Measurements from ENCODE around the gene SHTN1. TPM values are rescaled to one million over a fixed set of nuclear protein-coding genes. Genes with fewer than 3 reads are reported as not detected.

Gene SHTN1
- total and polyA plus RNA-seq, 2 donors from 2014 or later, result 14.0 to 44.2 TPM

GRCh38 chr10:116893686-116894037, 111.3 kb downstream of the SHTN1 start:
- Histone ChIP-seq H3K36me3 (ENCODE audit: control insufficient read depth in 2 of 3, insufficient read depth in 3 of 3, low read length in 3 of 3) (no peaks in the 10 kb centered on the region), H3K27me3 (ENCODE audit: control insufficient read depth, insufficient read depth, low read length) (no peaks in the 10 kb centered on the region), H3K4me3 (ENCODE audit: low read length in 3 of 3) (no peak overlapping the region), H3K27ac (ENCODE audit: low read depth in 2 of 2, low read length in 2 of 2) (no peak overlapping the region), H3K4me1 (ENCODE audit: control insufficient read depth in 2 of 3, insufficient read depth in 2 of 3, low read depth in 1 of 3, low read length in 3 of 3) (peaks cover 2 to 4% (median 3%) of the 10 kb centered on the region in 3 donors), H3K9me3 (ENCODE audit: control insufficient read depth in 2 of 3, insufficient read depth in 1 of 3, low read length in 3 of 3) (no peaks in the 10 kb centered on the region), H3K9ac (ENCODE audit: low read length in 3 of 3) (no peak overlapping the region)
- intact Hi-C loops (cut with DNase I), result no loop called here
- FAIRE-seq (no peak), DNase-seq (no peak)
- TF ChIP-seq CTCF (IDR thresholded peaks at IDR 0.05; ENCODE audit: borderline replicate concordance, extremely low read depth, insufficient read depth), result no peak

GRCh38 chr10:116892907-116893685, 111.9 kb downstream of the SHTN1 start:
- intact Hi-C loops (cut with DNase I), result no loop called here
- no peak overlapping the region for H3K9ac ChIP-seq (ENCODE audit: low read length in 3 of 3)
- TF ChIP-seq CTCF (IDR thresholded peaks at IDR 0.05; ENCODE audit: borderline replicate concordance, extremely low read depth, insufficient read depth), result no peak
- DNase-seq (peak in 4 of 5 donors; percentile 55 to 74 (median 64)), FAIRE-seq (no peak)
- H3K4me3 ChIP-seq (ENCODE audit: low read length in 3 of 3), result no peak overlapping the region
- no peak overlapping the region for H3K27ac ChIP-seq (ENCODE audit: low read depth in 2 of 2, low read length in 2 of 2)
- no peaks in the 10 kb centered on the region for H3K27me3 ChIP-seq (ENCODE audit: control insufficient read depth, insufficient read depth, low read length)
- H3K4me1 ChIP-seq (ENCODE audit: control insufficient read depth in 2 of 3, insufficient read depth in 2 of 3, low read depth in 1 of 3, low read length in 3 of 3), result peaks cover 2 to 6% (median 6%) of the 10 kb centered on the region in 3 donors
- no peaks in the 10 kb centered on the region for H3K36me3 ChIP-seq (ENCODE audit: control insufficient read depth in 2 of 3, insufficient read depth in 3 of 3, low read length in 3 of 3)
- no peaks in the 10 kb centered on the region for H3K9me3 ChIP-seq (ENCODE audit: control insufficient read depth in 2 of 3, insufficient read depth in 1 of 3, low read length in 3 of 3)

GRCh38 chr10:116891208-116891607, 113.8 kb downstream of the SHTN1 start:
- Histone ChIP-seq H3K4me3 (ENCODE audit: low read length in 3 of 3) (no peak overlapping the region), H3K27me3 (ENCODE audit: control insufficient read depth, insufficient read depth, low read length) (no peaks in the 10 kb centered on the region), H3K9me3 (ENCODE audit: control insufficient read depth in 2 of 3, insufficient read depth in 1 of 3, low read length in 3 of 3) (no peaks in the 10 kb centered on the region), H3K36me3 (ENCODE audit: control insufficient read depth in 2 of 3, insufficient read depth in 3 of 3, low read length in 3 of 3) (no peaks in the 10 kb centered on the region), H3K4me1 (ENCODE audit: control insufficient read depth in 2 of 3, insufficient read depth in 2 of 3, low read depth in 1 of 3, low read length in 3 of 3) (peaks cover 2 to 6% (median 6%) of the 10 kb centered on the region in 3 donors), H3K27ac (ENCODE audit: low read depth in 2 of 2, low read length in 2 of 2) (no peak overlapping the region), H3K9ac (ENCODE audit: low read length in 3 of 3) (no peak overlapping the region)
- TF ChIP-seq CTCF (IDR thresholded peaks at IDR 0.05; ENCODE audit: borderline replicate concordance, extremely low read depth, insufficient read depth), result no peak
- DNase-seq (peak in 3 of 5 donors; percentile 54 to 87 (median 76)), FAIRE-seq (no peak)
- intact Hi-C loops (cut with DNase I), result no loop called here
